ENCODE results near the gene PDCD4. TPM values are rescaled to one million over a fixed set of nuclear protein-coding genes. Genes with fewer than 3 reads are reported as not detected.

Gene PDCD4
- total RNA-seq, 1 donor from 2014 or later = 106 TPM

- no peaks in the 10 kb centered on the region for H3K9me3 Mint-ChIP-seq (ENCODE audit: unreplicated experiment)
- H3K4me1 Mint-ChIP-seq (ENCODE audit: unreplicated experiment) = peaks cover 21% of the 10 kb centered on the region
- no peak for DNase-seq (ENCODE audit: extremely low spot score, unreplicated experiment)
- H3K27me3 Mint-ChIP-seq (ENCODE audit: unreplicated experiment) = no peaks in the 10 kb centered on the region
- H3K27ac Mint-ChIP-seq (ENCODE audit: unreplicated experiment) = no peak overlapping the region
- peaks cover 50% of the 10 kb centered on the region for H3K36me3 Mint-ChIP-seq (ENCODE audit: unreplicated experiment)
- H3K4me3 Mint-ChIP-seq (ENCODE audit: unreplicated experiment) = no peak overlapping the region
- TF ChIP-seq CTCF (IDR thresholded peaks at IDR 0.05) = no peak
Observed at GRCh38 chr10:110900983-110901382, 29.3 kb downstream of the PDCD4 start.

- Mint-ChIP-seq H3K27me3 (ENCODE audit: unreplicated experiment) (no peaks in the 10 kb centered on the region), H3K9me3 (ENCODE audit: unreplicated experiment) (no peaks in the 10 kb centered on the region), H3K4me1 (ENCODE audit: unreplicated experiment) (peaks cover 21% of the 10 kb centered on the region), H3K36me3 (ENCODE audit: unreplicated experiment) (peaks cover 48% of the 10 kb centered on the region), H3K27ac (ENCODE audit: unreplicated experiment) (peak overlapping the region; percentile 43), H3K4me3 (ENCODE audit: unreplicated experiment) (no peak overlapping the region)
- no peak for TF ChIP-seq CTCF (IDR thresholded peaks at IDR 0.05)
- DNase-seq (ENCODE audit: extremely low spot score, unreplicated experiment) = no peak
Observed at GRCh38 chr10:110901954-110902819, 30.5 kb downstream of the PDCD4 start.

- H3K27ac Mint-ChIP-seq (ENCODE audit: unreplicated experiment) = peak overlapping the region; percentile 56
- peaks cover 41% of the 10 kb centered on the region for H3K36me3 Mint-ChIP-seq (ENCODE audit: unreplicated experiment)
- DNase-seq (ENCODE audit: extremely low spot score, unreplicated experiment) = no peak
- H3K27me3 Mint-ChIP-seq (ENCODE audit: unreplicated experiment) = no peaks in the 10 kb centered on the region
- H3K9me3 Mint-ChIP-seq (ENCODE audit: unreplicated experiment) = no peaks in the 10 kb centered on the region
- H3K4me1 Mint-ChIP-seq (ENCODE audit: unreplicated experiment) = peaks cover 16% of the 10 kb centered on the region
- no peak for TF ChIP-seq CTCF (IDR thresholded peaks at IDR 0.05)
- no peak overlapping the region for H3K4me3 Mint-ChIP-seq (ENCODE audit: unreplicated experiment)
Observed at GRCh38 chr10:110903280-110904278, 31.9 kb downstream of the PDCD4 start.

GRCh38 chr10:110910138-110910537, 38.4 kb downstream of the PDCD4 start:
- no peaks in the 10 kb centered on the region for H3K9me3 Mint-ChIP-seq (ENCODE audit: unreplicated experiment)
- H3K27ac Mint-ChIP-seq (ENCODE audit: unreplicated experiment) = no peak overlapping the region

More at GRCh38 chr10:110910138-110910537, 38.4 kb downstream of the PDCD4 start:
- Mint-ChIP-seq H3K36me3 (ENCODE audit: unreplicated experiment) (peaks cover 9% of the 10 kb centered on the region), H3K4me1 (ENCODE audit: unreplicated experiment) (peaks cover 38% of the 10 kb centered on the region), H3K4me3 (ENCODE audit: unreplicated experiment) (no peak overlapping the region), H3K27me3 (ENCODE audit: unreplicated experiment) (no peaks in the 10 kb centered on the region)
- TF ChIP-seq CTCF (IDR thresholded peaks at IDR 0.05) = no peak
- DNase-seq (ENCODE audit: extremely low spot score, unreplicated experiment) = no peak
